ENCODE data around the gene MUC3A. TPM values are rescaled to one million over a fixed set of nuclear protein-coding genes. Genes with fewer than 3 reads are reported as not detected.
"Not testable (repeated sequence)": the region's sequence is repeated elsewhere in the genome, so short reads cannot be mapped to it uniquely, and the experiment has no call there.

Gene MUC3A
- total RNA-seq, 4 donors from 2014 or later, result 0.04 to 0.71 (median 0.32) TPM; not detected in 1

DNA sequence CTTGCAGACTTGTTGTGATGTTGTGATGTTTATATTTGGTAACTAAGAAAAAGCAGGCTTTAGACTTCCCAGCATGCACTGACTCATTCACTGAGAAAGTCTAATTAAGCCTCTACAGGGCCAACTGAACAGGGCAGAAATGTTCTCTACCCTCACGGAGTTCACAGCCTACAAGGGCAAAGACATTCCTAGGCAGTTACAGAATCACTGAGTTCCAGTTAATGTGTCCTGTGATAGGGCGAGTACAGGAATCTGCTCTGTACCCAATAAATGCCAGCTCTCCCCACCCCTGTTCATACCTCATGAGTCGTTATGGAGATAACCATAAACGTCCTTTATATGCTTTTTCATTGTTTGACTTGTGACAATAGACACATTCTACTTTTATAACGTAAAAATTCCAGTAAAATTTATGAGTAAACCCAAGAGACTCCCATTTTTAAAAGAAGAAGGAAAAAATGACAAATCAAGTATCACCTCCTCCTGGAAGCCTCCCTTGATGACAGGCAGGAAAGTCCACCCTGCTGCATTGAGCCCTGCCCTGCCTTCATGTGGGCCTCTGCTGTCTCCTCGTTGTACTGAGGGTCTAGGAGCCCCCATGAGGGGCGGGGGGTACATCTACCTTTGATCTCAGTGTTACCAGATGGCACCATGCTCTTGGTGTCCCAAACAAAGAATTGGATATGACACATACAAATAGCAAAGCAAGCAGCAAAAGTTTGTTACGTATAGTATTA is 34.3 kb downstream of the MUC3A start:
- Histone ChIP-seq H3K4me1 (no peaks in the 10 kb centered on the region), H3K4me3 (no peak overlapping the region), H3K9me3 (no peaks in the 10 kb centered on the region), H3K27ac (no peak overlapping the region), H3K36me3 (no peaks in the 10 kb centered on the region), H3K27me3 (no peaks in the 10 kb centered on the region)
- ATAC-seq (no peak), DNase-seq (no peak)
- in situ Hi-C loops (cut with MboI; ENCODE audit: low sequenced_read_pairs in 4 of 4), result no loop called here
- intact Hi-C loops (cut with DNase I; ENCODE audit: low total_unique reads), result no loop called here
- TF ChIP-seq, protein P1, sequence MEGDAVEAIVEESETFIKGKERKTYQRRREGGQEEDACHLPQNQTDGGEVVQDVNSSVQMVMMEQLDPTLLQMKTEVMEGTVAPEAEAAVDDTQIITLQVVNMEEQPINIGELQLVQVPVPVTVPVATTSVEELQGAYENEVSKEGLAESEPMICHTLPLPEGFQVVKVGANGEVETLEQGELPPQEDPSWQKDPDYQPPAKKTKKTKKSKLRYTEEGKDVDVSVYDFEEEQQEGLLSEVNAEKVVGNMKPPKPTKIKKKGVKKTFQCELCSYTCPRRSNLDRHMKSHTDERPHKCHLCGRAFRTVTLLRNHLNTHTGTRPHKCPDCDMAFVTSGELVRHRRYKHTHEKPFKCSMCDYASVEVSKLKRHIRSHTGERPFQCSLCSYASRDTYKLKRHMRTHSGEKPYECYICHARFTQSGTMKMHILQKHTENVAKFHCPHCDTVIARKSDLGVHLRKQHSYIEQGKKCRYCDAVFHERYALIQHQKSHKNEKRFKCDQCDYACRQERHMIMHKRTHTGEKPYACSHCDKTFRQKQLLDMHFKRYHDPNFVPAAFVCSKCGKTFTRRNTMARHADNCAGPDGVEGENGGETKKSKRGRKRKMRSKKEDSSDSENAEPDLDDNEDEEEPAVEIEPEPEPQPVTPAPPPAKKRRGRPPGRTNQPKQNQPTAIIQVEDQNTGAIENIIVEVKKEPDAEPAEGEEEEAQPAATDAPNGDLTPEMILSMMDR (IDR thresholded peaks at IDR 0.05 in 4 of 5, conservative IDR thresholded peaks at IDR 0.05 in 1 of 5), result no peak
- TF ChIP-seq POLR2A (IDR thresholded peaks at IDR 0.05), result no peak

DNA sequence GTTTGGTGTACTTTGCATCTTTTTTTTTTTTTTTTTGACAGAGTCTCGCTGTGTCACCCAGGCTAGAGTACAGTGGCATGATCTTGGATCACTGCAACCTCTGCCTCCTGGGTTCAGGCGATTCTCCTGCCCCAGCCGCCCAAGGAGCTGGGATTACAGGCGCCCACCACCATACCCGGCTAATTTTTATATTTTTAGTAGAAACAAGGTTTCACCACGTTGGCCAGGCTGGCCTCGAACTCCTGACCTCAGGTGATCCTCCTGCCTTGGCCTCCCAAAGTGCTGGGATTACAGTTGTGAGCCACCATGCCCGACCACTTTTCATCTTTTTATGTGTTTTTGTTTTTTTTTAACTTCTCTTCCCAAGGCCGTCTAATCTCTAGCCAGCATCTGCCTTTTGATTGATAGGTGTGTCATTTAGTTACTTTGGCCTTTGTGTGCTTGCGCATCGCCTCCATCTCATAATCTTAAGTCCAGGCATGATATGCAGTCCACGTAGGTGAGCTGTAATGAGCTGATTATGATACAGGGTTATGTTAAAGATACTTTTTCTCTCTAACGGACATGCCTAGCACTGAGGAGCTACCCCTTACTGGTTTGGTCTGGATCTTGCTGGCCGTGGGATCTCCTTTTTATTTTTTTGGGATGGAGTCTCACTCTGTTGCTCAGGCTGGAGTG is 35.0 kb downstream of the MUC3A start:
- ATAC-seq; H3K4me1 ChIP-seq; H3K4me3 ChIP-seq; in situ Hi-C loops (cut with MboI; ENCODE audit: low sequenced_read_pairs in 4 of 4); H3K36me3 ChIP-seq; H3K27ac ChIP-seq; H3K27me3 ChIP-seq; intact Hi-C loops (cut with DNase I; ENCODE audit: low total_unique reads); H3K9me3 ChIP-seq; DNase-seq: not testable (repeated sequence)

DNA sequence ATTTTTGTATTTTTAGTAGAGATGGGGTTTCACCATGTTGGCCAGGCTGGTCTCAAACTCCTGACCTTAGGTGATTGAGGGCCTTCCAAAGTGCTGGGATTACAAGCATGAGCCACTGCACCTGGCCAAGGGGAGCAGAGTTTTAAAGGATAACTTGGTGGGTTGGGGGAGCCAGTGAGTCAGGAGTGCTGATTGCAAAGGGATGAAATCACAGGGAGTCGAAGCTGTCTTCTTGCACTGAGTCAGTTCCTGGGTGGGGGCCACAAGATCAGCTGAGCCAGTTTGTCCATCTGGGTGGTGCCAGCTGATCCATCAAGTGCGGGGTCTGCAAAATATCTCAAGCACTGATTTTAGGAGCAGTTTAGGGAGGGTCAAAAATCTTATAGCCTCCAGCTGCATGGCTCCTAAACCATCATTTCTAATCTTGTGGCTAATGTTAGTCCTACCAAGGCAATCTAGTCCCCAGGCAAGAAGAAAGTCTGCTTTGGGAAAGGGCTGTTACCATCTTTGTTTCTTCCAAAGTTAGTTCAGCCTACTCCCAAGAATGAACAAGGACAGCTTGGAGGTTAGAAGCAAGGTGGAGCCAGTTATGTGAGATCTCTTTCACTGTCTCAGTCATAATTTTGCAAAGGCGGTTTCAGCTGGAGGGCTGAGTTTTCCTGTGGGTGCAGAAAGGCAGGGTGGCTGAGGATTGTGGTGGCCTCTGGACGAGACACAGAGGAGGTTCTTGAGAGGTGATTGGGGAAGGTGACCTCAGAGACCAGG is 35.9 kb downstream of the MUC3A start:
- H3K36me3 ChIP-seq; ATAC-seq; in situ Hi-C loops (cut with MboI; ENCODE audit: low sequenced_read_pairs in 4 of 4); H3K27me3 ChIP-seq; intact Hi-C loops (cut with DNase I; ENCODE audit: low total_unique reads); H3K4me1 ChIP-seq; H3K4me3 ChIP-seq; DNase-seq; H3K9me3 ChIP-seq; H3K27ac ChIP-seq: not testable (repeated sequence)

DNA sequence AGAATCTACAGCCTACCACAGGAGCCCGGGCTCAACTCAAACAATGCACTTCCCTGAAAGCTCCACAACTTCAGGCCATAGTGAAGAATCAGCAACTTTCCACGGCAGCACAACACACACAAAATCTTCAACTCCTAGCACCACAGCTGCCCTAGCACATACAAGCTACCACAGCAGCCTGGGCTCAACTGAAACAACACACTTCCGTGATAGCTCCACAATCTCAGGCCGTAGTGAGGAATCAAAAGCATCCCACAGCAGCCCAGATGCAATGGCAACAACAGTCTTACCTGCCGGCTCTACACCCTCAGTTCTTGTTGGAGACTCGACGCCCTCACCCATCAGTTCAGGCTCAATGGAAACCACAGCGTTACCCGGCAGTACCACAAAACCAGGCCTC is 42.3 kb downstream of the MUC3A start:
- Histone ChIP-seq H3K4me1 (no peaks in the 10 kb centered on the region), H3K4me3 (no peak overlapping the region), H3K9me3 (no peaks in the 10 kb centered on the region), H3K27ac (no peak overlapping the region), H3K27me3 (no peaks in the 10 kb centered on the region), H3K36me3 (no peaks in the 10 kb centered on the region)
- TF ChIP-seq POLR2A (IDR thresholded peaks at IDR 0.05), result no peak
- TF ChIP-seq, protein P1 (IDR thresholded peaks at IDR 0.05 in 4 of 5, conservative IDR thresholded peaks at IDR 0.05 in 1 of 5), result no peak
- in situ Hi-C loops (cut with MboI; ENCODE audit: low sequenced_read_pairs in 4 of 4) (no loop called here), intact Hi-C loops (cut with DNase I; ENCODE audit: low total_unique reads) (no loop called here)
- DNase-seq (no peak), ATAC-seq (no peak)

DNA sequence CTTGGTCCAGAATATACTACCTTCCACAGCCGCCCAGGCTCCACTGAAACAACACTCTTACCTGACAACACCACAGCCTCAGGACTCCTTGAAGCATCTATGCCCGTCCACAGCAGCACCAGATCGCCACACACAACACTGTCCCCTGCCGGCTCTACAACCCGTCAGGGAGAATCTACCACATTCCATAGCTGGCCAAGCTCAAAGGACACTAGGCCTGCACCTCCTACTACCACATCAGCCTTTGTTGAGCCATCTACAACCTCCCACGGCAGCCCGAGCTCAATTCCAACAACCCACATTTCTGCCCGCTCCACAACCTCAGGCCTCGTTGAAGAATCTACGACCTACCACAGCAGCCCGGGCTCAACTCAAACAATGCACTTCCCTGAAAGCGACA is 42.9 kb downstream of the MUC3A start:
- in situ Hi-C loops (cut with MboI; ENCODE audit: low sequenced_read_pairs in 4 of 4); intact Hi-C loops (cut with DNase I; ENCODE audit: low total_unique reads); H3K27ac ChIP-seq; H3K36me3 ChIP-seq; ATAC-seq; DNase-seq; H3K9me3 ChIP-seq; H3K4me1 ChIP-seq; H3K27me3 ChIP-seq; H3K4me3 ChIP-seq: not testable (repeated sequence)

DNA sequence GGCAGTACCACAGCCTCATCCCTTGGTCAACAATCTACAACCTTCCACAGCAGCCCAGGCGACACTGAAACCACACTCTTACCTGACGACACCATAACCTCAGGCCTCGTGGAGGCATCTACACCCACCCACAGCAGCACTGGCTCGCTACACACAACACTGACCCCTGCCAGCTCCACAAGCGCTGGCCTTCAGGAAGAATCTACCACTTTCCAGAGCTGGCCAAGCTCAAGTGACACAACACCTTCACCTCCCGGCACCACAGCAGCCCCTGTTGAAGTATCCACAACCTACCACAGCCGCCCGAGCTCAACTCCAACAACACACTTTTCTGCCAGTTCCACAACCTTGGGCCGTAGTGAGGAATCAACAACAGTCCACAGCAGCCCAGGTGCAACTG is 45.3 kb downstream of the MUC3A start:
- H3K36me3 ChIP-seq; intact Hi-C loops (cut with DNase I; ENCODE audit: low total_unique reads); DNase-seq; H3K4me1 ChIP-seq; H3K4me3 ChIP-seq; ATAC-seq; H3K27me3 ChIP-seq; H3K27ac ChIP-seq; H3K9me3 ChIP-seq; in situ Hi-C loops (cut with MboI; ENCODE audit: low sequenced_read_pairs in 4 of 4): not testable (repeated sequence)

DNA sequence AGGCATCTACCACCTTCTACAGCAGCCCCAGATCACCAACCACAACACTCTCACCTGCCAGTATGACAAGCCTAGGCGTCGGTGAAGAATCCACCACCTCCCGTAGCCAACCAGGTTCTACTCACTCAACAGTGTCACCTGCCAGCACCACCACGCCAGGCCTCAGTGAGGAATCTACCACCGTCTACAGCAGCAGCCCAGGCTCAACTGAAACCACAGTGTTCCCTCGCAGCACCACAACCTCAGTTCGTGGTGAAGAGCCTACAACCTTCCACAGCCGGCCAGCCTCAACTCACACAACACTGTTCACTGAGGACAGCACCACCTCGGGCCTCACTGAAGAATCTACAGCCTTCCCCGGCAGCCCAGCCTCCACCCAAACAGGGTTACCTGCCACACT is 49.2 kb downstream of the MUC3A start:
- in situ Hi-C loops (cut with MboI; ENCODE audit: low sequenced_read_pairs in 4 of 4); intact Hi-C loops (cut with DNase I; ENCODE audit: low total_unique reads); ATAC-seq: not testable (repeated sequence)

DNA sequence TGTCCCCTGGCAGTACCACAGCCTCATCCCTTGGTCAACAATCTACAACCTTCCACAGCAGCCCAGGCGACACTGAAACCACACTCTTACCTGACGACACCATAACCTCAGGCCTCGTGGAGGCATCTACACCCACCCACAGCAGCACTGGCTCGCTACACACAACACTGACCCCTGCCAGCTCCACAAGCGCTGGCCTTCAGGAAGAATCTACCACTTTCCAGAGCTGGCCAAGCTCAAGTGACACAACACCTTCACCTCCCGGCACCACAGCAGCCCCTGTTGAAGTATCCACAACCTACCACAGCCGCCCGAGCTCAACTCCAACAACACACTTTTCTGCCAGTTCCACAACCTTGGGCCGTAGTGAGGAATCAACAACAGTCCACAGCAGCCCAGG is 50.0 kb downstream of the MUC3A start:
- H3K36me3 ChIP-seq; ATAC-seq; in situ Hi-C loops (cut with MboI; ENCODE audit: low sequenced_read_pairs in 4 of 4); H3K27me3 ChIP-seq; H3K4me1 ChIP-seq; DNase-seq; H3K9me3 ChIP-seq; intact Hi-C loops (cut with DNase I; ENCODE audit: low total_unique reads); H3K4me3 ChIP-seq; H3K27ac ChIP-seq: not testable (repeated sequence)

More for the DNA sequence above, 49.2 kb downstream of the MUC3A start:
- H3K36me3 ChIP-seq, H3K9me3 ChIP-seq, H3K4me1 ChIP-seq, DNase-seq, H3K27ac ChIP-seq, H3K27me3 ChIP-seq, H3K4me3 ChIP-seq: not testable (repeated sequence)

DNA sequence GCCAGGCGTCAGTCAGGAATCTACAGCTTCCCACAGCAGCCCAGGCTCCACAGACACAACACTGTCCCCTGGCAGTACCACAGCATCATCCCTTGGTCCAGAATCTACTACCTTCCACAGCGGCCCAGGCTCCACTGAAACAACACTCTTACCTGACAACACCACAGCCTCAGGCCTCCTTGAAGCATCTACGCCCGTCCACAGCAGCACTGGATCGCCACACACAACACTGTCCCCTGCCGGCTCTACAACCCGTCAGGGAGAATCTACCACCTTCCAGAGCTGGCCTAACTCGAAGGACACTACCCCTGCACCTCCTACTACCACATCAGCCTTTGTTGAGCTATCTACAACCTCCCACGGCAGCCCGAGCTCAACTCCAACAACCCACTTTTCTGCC is 50.7 kb downstream of the MUC3A start:
- H3K4me3 ChIP-seq; H3K9me3 ChIP-seq; ATAC-seq; H3K27ac ChIP-seq; in situ Hi-C loops (cut with MboI; ENCODE audit: low sequenced_read_pairs in 4 of 4); DNase-seq; H3K4me1 ChIP-seq; H3K27me3 ChIP-seq; intact Hi-C loops (cut with DNase I; ENCODE audit: low total_unique reads); H3K36me3 ChIP-seq: not testable (repeated sequence)
